Small intestine (tissue), 7 donors: ENCODE results near the gene VPS33A. TPM values are rescaled to one million over a fixed set of nuclear protein-coding genes. Genes with fewer than 3 reads are reported as not detected.

Experiments
- DNase-seq, 2 donors: peaks; one replicate each; pipeline versions ENCODE4 v3.0.0 to v3.0.0-alpha.2; 2013
- FAIRE-seq: peaks from 2 replicates; lab custom pipeline; 2012; peaks lifted over from hg19 to GRCh38; lab: Jason Lieb, UNC
- H3K27ac ChIP-seq, 3 donors: one replicate each; pipeline ENCODE4 v1.5.1; 2013; ENCODE audit warnings: low read length in 2 of 3, mild to moderate bottlenecking in 2 of 3, control low read depth in 1 of 3, inconsistent platforms in 1 of 3, low read depth in 1 of 3, moderate library complexity in 1 of 3
- H3K27me3 ChIP-seq, 3 donors: one replicate each; pipeline ENCODE4 v1.6.1; 2013; ENCODE audit warnings: low read length in 3 of 3, inconsistent platforms in 1 of 3; ENCODE audit not compliant: control insufficient read depth in 3 of 3, insufficient read depth in 3 of 3
- H3K36me3 ChIP-seq, 3 donors: one replicate each; pipeline ENCODE4 v1.6.1; 2013; ENCODE audit warnings: low read length in 3 of 3, inconsistent platforms in 1 of 3, low read depth in 1 of 3, mild to moderate bottlenecking in 1 of 3, moderate library complexity in 1 of 3; ENCODE audit not compliant: control insufficient read depth in 3 of 3, insufficient read depth in 2 of 3
- H3K4me1 ChIP-seq, 3 donors: one replicate each; pipeline ENCODE4 v1.6.1; 2013; ENCODE audit warnings: low read length in 2 of 3, inconsistent platforms in 1 of 3, low read depth in 1 of 3, mild to moderate bottlenecking in 1 of 3, moderate library complexity in 1 of 3; ENCODE audit not compliant: control insufficient read depth in 3 of 3, insufficient read depth in 2 of 3
- H3K4me3 ChIP-seq, 3 donors: one replicate each; pipeline ENCODE4 v1.5.1; 2013; ENCODE audit warnings: low read length in 3 of 3, control low read depth in 1 of 3, inconsistent platforms in 1 of 3, low read depth in 1 of 3, mild to moderate bottlenecking in 1 of 3, moderate library complexity in 1 of 3
- H3K9me3 ChIP-seq, 2 donors: one replicate each; pipeline ENCODE4 v1.6.1; 2013; ENCODE audit warnings: low read depth in 1 of 2, low read length in 1 of 2; ENCODE audit not compliant: control insufficient read depth in 2 of 2, insufficient read depth in 1 of 2
- WGBS, 3 donors: extraction: QIAGEN DNeasy Blood & Tissue Kit; methylation state at CpG; one replicate each; pipeline ENCODE4 v1.1.7; 2013; 5-methylcytosine and 5-hydroxymethylcytosine counted together
- polyA plus RNA-seq, 4 donors: library from polyadenylated mRNA; stranded (reverse) in 3 of 4; unstranded in 1 of 4; fragments of 200-250 nt in 3 of 4; fragments of 120-200 nt in 1 of 4; gene quantifications; one replicate each; pipeline versions ENCODE4 v1.2.1 to v1.2.3, GENCODE V29; 2013
- donor health status: healthy with polysubstance abuse.
- donor health status: control.
- donor health status: control.
- donor health status: Bipolar disorder and iron deficiency.
- donor health status: healthy.

VPS33A gene
- polyA plus RNA-seq, 4 donors = 9.4 to 19.6 (median 16.6) TPM

DNA sequence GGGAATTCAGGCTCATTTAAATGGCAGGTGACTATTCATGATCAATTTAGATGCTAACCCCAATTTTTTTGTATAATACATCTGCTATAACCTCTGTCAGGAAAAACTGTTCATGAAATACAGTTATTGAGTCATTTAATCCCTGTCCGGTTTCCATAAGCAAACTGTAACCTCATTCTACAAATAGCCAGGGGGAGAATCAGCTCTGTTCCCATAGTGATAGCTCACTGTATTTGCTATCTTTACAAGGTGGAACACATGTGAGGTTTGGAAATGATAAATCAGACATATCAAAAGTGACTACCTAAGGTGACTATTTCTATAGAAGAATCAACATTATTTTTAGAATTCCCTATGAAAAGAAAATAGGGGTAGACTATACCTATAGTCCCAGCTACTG lies 38.6 kb upstream of the VPS33A start:
- DNase-seq = no peak
- H3K4me1 ChIP-seq = no peaks in the 10 kb centered on the region
- H3K27ac ChIP-seq = no peak overlapping the region
- FAIRE-seq = no peak
- no peak overlapping the region for H3K4me3 ChIP-seq
- H3K27me3 ChIP-seq = no peaks in the 10 kb centered on the region
- no peaks in the 10 kb centered on the region for H3K9me3 ChIP-seq
- peaks cover 4 to 28% (median 12%) of the 10 kb centered on the region in 3 donors for H3K36me3 ChIP-seq
- 86 to 97% (median 96%) methylated on average over 1 of the region's 1 CpG for WGBS, 3 donors

DNA sequence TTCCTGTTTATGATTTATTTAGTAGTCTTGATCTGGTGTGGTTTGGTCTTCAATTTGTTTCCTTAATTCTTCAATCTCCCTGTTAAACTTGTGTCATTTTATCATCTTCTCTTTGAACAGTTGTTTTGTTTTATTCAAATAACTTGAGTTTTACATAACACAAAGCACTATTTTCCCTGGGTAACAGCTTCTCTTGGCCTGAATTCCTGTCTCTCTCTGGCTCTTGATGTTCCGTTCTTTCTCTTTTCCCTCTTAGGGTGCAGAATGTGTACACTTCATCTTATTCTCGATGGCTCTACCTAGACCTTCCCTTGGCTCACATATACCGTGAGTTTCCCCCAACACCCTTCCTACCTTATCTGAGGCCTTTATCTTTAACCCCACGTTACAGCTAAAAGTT lies 36.8 kb upstream of the VPS33A start:
- Histone ChIP-seq H3K36me3 (peaks cover 0 to 32% (median 4%) of the 10 kb centered on the region in 3 donors), H3K27me3 (no peaks in the 10 kb centered on the region), H3K4me3 (no peak overlapping the region), H3K4me1 (no peaks in the 10 kb centered on the region), H3K9me3 (no peaks in the 10 kb centered on the region), H3K27ac (no peak overlapping the region)
- FAIRE-seq (no peak), DNase-seq (no peak)
- 76 to 82% (median 81%) methylated on average over 4 of the region's 4 CpGs for WGBS, 3 donors

DNA sequence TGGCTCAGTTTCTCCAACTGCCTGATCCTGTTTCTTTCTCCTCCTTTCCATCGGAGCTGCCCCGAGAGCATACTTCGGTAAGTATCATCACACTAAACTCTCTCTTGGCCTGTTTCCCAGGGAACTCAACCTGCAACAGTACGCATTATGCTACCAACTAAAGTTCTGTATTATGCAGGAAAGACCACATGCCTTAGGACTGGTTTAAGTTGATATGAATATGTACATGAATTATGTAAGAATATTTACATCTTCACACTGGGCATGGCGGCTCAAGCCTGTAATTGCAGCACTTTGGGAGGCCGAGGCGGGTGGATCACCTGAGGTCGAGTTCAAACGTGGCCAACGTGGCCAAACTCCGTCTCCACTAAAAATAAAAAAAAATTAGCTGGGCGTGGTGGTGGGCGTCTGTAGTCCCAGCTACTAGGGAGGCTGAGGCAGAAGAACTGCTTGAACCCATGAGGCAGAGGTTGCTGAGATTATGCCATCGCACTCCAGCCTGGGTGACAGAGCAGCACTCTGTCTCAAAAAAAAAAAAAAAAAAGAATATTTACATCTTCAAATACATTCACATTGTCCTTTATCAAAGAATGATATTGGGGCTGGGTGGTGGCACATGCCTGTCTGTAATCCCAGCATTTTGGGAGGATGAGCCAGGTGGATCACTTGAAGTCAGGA lies 31.9 kb upstream of the VPS33A start:
- Histone ChIP-seq H3K4me3 (no peak overlapping the region), H3K9me3 (no peaks in the 10 kb centered on the region), H3K36me3 (peaks cover 8 to 32% (median 9%) of the 10 kb centered on the region in 3 donors), H3K27me3 (no peaks in the 10 kb centered on the region), H3K4me1 (no peaks in the 10 kb centered on the region), H3K27ac (no peak overlapping the region)
- DNase-seq (no peak), FAIRE-seq (no peak)
- 92 to 97% (median 93%) methylated on average over 14 of the region's 14 CpGs for WGBS, 3 donors

DNA sequence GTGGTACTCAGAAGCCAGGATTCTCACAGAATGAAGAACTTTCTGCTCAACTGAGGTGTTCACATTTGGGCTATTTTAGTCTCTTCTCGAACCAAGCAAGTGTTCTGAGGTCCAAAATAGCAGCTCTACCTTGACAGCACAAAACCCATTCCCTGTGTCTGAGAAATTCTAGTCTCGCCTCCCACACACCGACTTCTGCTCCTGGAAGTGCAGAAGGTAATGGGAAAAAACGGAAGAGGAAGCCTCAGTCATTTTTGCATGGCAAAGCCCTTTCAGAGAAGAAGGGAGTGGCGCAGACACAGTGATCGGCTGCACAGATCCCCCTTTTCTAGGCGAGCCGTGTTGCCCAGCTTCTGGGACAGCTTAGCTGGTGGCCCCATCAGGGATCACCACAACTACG lies 31.2 kb upstream of the VPS33A start:
- Histone ChIP-seq H3K4me3 (no peak overlapping the region), H3K36me3 (peaks cover 8 to 30% (median 9%) of the 10 kb centered on the region in 3 donors), H3K4me1 (no peaks in the 10 kb centered on the region), H3K27ac (no peak overlapping the region), H3K9me3 (no peaks in the 10 kb centered on the region), H3K27me3 (no peaks in the 10 kb centered on the region)
- 95 to 100% (median 97%) methylated on average over 9 of the region's 9 CpGs for WGBS, 3 donors
- no peak for DNase-seq
- no peak for FAIRE-seq

DNA sequence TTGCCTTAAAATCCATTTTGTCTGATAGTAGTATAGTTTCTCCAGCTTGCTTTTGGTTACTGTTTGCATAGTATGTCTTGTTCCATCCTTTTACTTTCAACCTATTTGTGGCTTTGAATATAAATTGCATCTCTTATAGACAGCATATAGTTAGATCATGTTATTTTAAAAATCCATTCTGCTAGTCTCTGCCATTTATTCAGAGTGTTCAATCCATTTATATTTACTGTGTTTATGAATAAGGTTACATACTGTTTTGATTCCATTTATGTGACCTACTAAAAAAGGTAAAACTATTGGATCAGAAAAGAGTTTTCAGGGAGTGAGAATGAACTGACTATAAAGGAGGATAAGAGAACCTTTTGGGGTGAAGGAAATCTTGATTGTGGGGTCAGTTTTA lies 29.6 kb upstream of the VPS33A start:
- FAIRE-seq (no peak), DNase-seq (no peak)
- no peaks in the 10 kb centered on the region for H3K4me1 ChIP-seq

DNA sequence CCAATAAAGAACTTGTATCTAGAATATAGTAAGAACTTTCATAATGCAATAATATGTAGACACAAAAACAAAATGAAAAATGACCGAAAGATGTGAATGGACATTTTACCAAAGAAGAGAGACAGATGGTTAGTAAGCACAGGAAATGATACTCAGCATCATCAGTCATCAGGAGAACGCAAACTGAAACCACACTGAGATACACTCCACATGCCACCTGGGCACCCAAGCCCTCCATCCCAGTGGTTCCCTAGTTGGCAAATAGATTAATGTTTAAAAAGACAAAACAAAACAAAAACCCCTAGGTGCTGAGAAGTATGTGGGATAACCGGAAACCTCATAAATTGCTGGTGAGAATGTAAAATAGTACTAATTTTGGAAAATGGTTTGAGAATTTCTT lies 26.8 kb upstream of the VPS33A start:
- Histone ChIP-seq H3K27ac (no peak overlapping the region), H3K27me3 (no peaks in the 10 kb centered on the region), H3K4me3 (no peak overlapping the region), H3K4me1 (no peaks in the 10 kb centered on the region), H3K9me3 (no peaks in the 10 kb centered on the region), H3K36me3 (peaks cover 8 to 29% (median 9%) of the 10 kb centered on the region in 3 donors)
- 89 to 90% (median 90%) methylated on average over 3 of the region's 3 CpGs for WGBS, 3 donors
- FAIRE-seq (no peak), DNase-seq (no peak)

More for the DNA sequence above, 29.6 kb upstream of the VPS33A start:
- Histone ChIP-seq H3K27ac (no peak overlapping the region), H3K9me3 (no peaks in the 10 kb centered on the region), H3K4me3 (no peak overlapping the region), H3K27me3 (no peaks in the 10 kb centered on the region), H3K36me3 (peaks cover 9 to 38% (median 10%) of the 10 kb centered on the region in 3 donors)

DNA sequence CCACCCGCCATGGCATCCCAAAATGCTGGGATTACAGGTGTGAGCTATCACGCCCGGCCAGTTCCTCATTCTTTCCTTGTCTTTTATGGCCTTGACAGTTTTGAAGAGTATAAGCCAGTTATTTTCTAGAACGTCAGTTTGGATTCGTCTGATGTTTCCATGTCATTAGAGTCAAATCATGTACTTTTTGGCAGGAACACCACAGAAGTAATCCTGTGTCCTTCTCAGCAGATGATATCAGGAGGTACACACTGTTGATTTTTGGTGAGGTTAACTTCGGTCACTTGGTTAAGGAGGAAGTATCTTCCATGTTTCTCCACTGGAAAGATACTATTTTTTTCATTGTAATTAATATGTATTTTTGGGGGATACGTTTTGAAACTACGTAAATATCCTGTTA lies 25.1 kb upstream of the VPS33A start:
- Histone ChIP-seq H3K27ac (no peak overlapping the region), H3K4me3 (no peak overlapping the region), H3K27me3 (no peaks in the 10 kb centered on the region), H3K9me3 (no peaks in the 10 kb centered on the region), H3K36me3 (peaks cover 5 to 28% (median 8%) of the 10 kb centered on the region in 3 donors), H3K4me1 (no peaks in the 10 kb centered on the region)
- FAIRE-seq = no peak
- WGBS, 3 donors = 94 to 96% (median 96%) methylated on average over 8 of the region's 8 CpGs
- no peak for DNase-seq

DNA sequence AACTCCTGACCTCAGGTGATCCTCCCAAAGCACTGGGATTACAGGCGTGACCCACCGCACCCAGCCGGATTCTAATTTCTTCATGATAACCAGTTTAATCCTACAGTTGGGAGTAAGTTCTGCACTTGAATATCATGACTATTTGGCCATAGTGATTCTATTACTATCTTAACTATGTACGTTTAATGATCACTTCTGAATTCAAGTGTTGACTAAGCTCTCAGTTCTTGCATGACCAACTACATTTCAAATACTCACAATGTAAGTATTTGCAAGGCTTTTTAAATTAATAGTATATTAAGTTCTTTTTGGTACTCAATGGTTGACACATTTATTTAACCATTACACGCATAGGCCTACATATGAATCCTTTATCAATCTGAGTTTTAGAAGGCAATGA lies 17.4 kb upstream of the VPS33A start:
- FAIRE-seq (no peak), DNase-seq (no peak)
- Histone ChIP-seq H3K4me1 (peaks cover 0 to 6% (median 0%) of the 10 kb centered on the region in 3 donors), H3K9me3 (no peaks in the 10 kb centered on the region), H3K27ac (no peak overlapping the region), H3K4me3 (no peak overlapping the region), H3K36me3 (peaks cover 8 to 27% (median 10%) of the 10 kb centered on the region in 3 donors), H3K27me3 (no peaks in the 10 kb centered on the region)
- 96 to 97% (median 97%) methylated on average over 5 of the region's 5 CpGs for whole genome bisulfite sequencing, 3 donors

DNA sequence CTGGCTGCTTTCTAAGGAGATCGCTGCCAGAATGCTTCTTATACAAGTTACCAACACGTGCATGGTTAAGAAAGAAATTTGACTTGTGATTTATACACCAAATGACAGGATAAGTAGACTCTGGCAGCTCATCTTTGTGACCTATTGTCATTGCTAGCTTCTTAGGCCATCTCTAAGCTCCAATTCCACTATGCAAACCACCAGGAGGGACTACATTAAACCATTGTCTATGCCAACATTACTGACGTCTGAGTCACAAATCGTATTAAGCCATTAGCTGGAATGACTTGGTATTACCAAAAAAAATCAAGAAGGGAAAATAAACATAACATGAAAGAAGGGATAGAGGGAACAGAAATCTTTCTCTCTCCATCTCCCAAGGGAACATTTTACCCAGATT lies 15.8 kb upstream of the VPS33A start:
- Histone ChIP-seq H3K4me3 (no peak overlapping the region), H3K9me3 (no peaks in the 10 kb centered on the region), H3K27ac (no peak overlapping the region), H3K4me1 (peaks cover 0 to 6% (median 0%) of the 10 kb centered on the region in 3 donors), H3K27me3 (no peaks in the 10 kb centered on the region), H3K36me3 (peaks cover 7 to 30% (median 13%) of the 10 kb centered on the region in 3 donors)
- DNase-seq (no peak), FAIRE-seq (no peak)
- 85 to 88% (median 86%) methylated on average over 4 of the region's 4 CpGs for WGBS, 3 donors
